Breast epithelium (tissue), 4 donors: ENCODE results near the gene PPARG. TPM values are rescaled to one million over a fixed set of nuclear protein-coding genes. Genes with fewer than 3 reads are reported as not detected.

Experiments
- DNase-seq, 2 donors: peaks; one replicate each; pipeline ENCODE4 v3.0.0-alpha.2; 2019; ENCODE audit warnings: low spot score in 2 of 2
- H3K27ac ChIP-seq, 2 donors: fragments of 200-600 bp; sonication (generic) in 1 of 2; one replicate each; pipeline ENCODE4 v1.5.1; 2016 to 2019; ENCODE audit warnings: mild to moderate bottlenecking in 1 of 2
- H3K27me3 ChIP-seq, 2 donors: fragments of 200-600 bp; sonication (generic) in 1 of 2; one replicate each; pipeline versions ENCODE4 v1.5.1 to v1.6.0; 2017 to 2019; ENCODE audit warnings: control low read depth in 1 of 2, mild to moderate bottlenecking in 1 of 2
- H3K36me3 ChIP-seq: fragments of 200-600 bp; one replicate; pipeline ENCODE4 v1.5.1; 2019
- H3K4me1 ChIP-seq, 2 donors: fragments of 200-600 bp; sonication (generic); one replicate each; pipeline ENCODE4 v1.5.1; 2016 to 2019; ENCODE audit warnings: control low read depth in 1 of 2
- H3K4me3 ChIP-seq, 3 donors: fragments of 200-600 bp; sonication (generic); 1 replicate in 2 of 3; 2 replicates in 1 of 3; pipeline ENCODE4 v1.5.1; 2016 to 2019; ENCODE audit warnings: mild to moderate bottlenecking in 3 of 3, moderate library complexity in 2 of 3
- H3K9me3 ChIP-seq, 2 donors: fragments of 200-600 bp; sonication (generic) in 1 of 2; one replicate each; pipeline ENCODE4 v1.5.1; 2016 to 2019; ENCODE audit warnings: control low read depth in 1 of 2
- POLR2A ChIP-seq: fragments of 450-650 bp; IDR thresholded peaks from one replicate; pipeline ENCODE4 v1.6.1; 2016; ENCODE audit warnings: antibody characterized with exemption, mild to moderate bottlenecking, moderate library complexity
- POLR2AphosphoS5 ChIP-seq, 3 donors: sonication (generic); formaldehyde crosslinking; IDR thresholded peaks; one replicate each; pipeline ENCODE4 v1.6.1; 2017; ENCODE audit warnings: antibody characterized with exemption in 3 of 3
- intact Hi-C: fragments of 100-400 bp; cut with DNase I; formaldehyde crosslinking; loops from one replicate; pipeline ENCODE4 v1.15.1; 2023; ENCODE audit warnings: low total_unique reads
- total RNA-seq, 3 donors: library from RNA; depleted of rRNA; stranded (reverse); fragments of >200 nt; gene quantifications; one replicate each; pipeline ENCODE4 v1.1.0, GENCODE V29; 2016
- TF ChIP-seq, protein P1 (sequence below), 3 donors: fragments of 450-650 bp; IDR thresholded peaks; one replicate each; pipeline ENCODE4 v1.5.1; 2016 to 2017; ENCODE audit warnings: antibody characterized with exemption in 3 of 3, mild to moderate bottlenecking in 3 of 3, moderate library complexity in 3 of 3

Gene PPARG
- total RNA-seq, 3 donors from 2014 or later = 44.2 to 359 (median 96.0) TPM

DNA sequence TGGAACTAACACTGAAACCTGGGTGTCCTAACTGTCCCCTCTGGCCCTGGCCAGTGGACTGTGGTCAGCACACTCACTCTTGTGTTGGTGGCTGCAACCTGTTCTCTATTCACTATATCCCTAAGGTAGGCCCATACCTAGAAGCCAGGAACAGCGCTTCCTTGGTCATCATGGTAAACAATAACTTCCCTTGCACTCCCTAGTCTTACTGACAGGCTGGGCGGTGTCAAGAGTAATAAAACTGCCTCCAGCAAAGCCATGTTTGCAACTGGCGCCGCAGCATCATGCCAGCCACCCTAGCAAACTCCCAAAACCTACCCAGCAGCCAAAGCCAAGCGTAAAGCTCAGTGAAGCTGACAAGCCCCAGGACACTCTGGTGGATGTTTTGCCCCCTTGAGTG lies 132.3 kb downstream of the PPARG start:
- Histone ChIP-seq H3K27me3 (no peaks in the 10 kb centered on the region), H3K36me3 (no peaks in the 10 kb centered on the region), H3K4me3 (no peak overlapping the region), H3K9me3 (no peaks in the 10 kb centered on the region), H3K4me1 (peaks cover 0 to 6% of the 10 kb centered on the region in 2 donors), H3K27ac (peak overlapping the region in 1 of 2 donors; percentile 46)
- intact Hi-C loops = loop anchor here (10.0 kb wide), 1 partner anchor 156 kb away; no protein-coding TSS in a partner anchor
- no peak for DNase-seq
- TF ChIP-seq POLR2A (no peak), POLR2AphosphoS5 (IDR thresholded peaks at IDR 0.05) (no peak)
- TF ChIP-seq, protein P1, sequence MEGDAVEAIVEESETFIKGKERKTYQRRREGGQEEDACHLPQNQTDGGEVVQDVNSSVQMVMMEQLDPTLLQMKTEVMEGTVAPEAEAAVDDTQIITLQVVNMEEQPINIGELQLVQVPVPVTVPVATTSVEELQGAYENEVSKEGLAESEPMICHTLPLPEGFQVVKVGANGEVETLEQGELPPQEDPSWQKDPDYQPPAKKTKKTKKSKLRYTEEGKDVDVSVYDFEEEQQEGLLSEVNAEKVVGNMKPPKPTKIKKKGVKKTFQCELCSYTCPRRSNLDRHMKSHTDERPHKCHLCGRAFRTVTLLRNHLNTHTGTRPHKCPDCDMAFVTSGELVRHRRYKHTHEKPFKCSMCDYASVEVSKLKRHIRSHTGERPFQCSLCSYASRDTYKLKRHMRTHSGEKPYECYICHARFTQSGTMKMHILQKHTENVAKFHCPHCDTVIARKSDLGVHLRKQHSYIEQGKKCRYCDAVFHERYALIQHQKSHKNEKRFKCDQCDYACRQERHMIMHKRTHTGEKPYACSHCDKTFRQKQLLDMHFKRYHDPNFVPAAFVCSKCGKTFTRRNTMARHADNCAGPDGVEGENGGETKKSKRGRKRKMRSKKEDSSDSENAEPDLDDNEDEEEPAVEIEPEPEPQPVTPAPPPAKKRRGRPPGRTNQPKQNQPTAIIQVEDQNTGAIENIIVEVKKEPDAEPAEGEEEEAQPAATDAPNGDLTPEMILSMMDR (IDR thresholded peaks at IDR 0.05) = no peak

DNA sequence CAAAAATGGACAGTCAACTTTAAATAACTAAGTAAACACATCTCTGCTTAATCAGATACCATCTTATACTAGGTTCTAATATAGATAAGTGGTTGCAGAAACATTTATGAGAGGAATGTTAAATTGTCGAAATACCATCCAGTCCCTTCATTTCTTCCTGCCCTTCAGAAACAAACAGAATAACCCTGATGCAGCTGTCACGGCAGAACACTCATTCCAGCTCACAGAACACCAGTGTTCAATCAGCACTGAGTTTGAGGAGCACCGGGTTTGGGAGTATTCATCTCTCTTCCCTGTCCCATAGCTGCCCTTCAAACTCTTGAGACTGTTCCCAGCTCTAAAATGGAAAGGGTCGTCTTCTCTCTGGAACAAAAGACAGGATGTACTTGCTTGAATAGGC lies 134.3 kb downstream of the PPARG start:
- TF ChIP-seq POLR2A = no peak
- no peak for DNase-seq

GRCh38 chr3:12423918-12424630 lies 135.2 kb downstream of the PPARG start:
- Histone ChIP-seq H3K9me3 (no peaks in the 10 kb centered on the region), H3K36me3 (no peaks in the 10 kb centered on the region), H3K4me1 (peaks cover 0 to 6% of the 10 kb centered on the region in 2 donors), H3K27me3 (no peaks in the 10 kb centered on the region), H3K27ac (no peak overlapping the region), H3K4me3 (no peak overlapping the region)
- no peak for DNase-seq
- TF ChIP-seq, protein P1 (IDR thresholded peaks at IDR 0.05) = no peak
- TF ChIP-seq POLR2AphosphoS5 (IDR thresholded peaks at IDR 0.05) = no peak
- TF ChIP-seq POLR2A = no peak
- intact Hi-C loops = loop anchor here (10.0 kb wide), 1 partner anchor 159 kb away; no protein-coding TSS in a partner anchor

More for the DNA sequence above, 134.3 kb downstream of the PPARG start:
- H3K4me1 ChIP-seq = peaks cover 0 to 6% of the 10 kb centered on the region in 2 donors
- no peaks in the 10 kb centered on the region for H3K36me3 ChIP-seq
- H3K27ac ChIP-seq = no peak overlapping the region
- no peak overlapping the region for H3K4me3 ChIP-seq
- no peaks in the 10 kb centered on the region for H3K27me3 ChIP-seq
- intact Hi-C loops = loop anchor here (10.0 kb wide), 1 partner anchor 158 kb away; no protein-coding TSS in a partner anchor
- no peaks in the 10 kb centered on the region for H3K9me3 ChIP-seq

GRCh38 chr3:12424635-12425319 lies 135.9 kb downstream of the PPARG start:
- no peak overlapping the region for H3K27ac ChIP-seq
- no peak overlapping the region for H3K4me3 ChIP-seq
- no peaks in the 10 kb centered on the region for H3K27me3 ChIP-seq
- TF ChIP-seq, protein P1 (IDR thresholded peaks at IDR 0.05) = no peak
- TF ChIP-seq POLR2A = no peak
- TF ChIP-seq POLR2AphosphoS5 (IDR thresholded peaks at IDR 0.05) = no peak
- no peaks in the 10 kb centered on the region for H3K9me3 ChIP-seq
- no peak for DNase-seq
- intact Hi-C loops = loop anchor here (10.0 kb wide), 1 partner anchor 160 kb away; no protein-coding TSS in a partner anchor
- no peaks in the 10 kb centered on the region for H3K36me3 ChIP-seq
- H3K4me1 ChIP-seq = peaks cover 0 to 6% of the 10 kb centered on the region in 2 donors

GRCh38 chr3:12425850-12426579 lies 137.1 kb downstream of the PPARG start:
- intact Hi-C loops = loop anchor here (10.0 kb wide), 1 partner anchor 161 kb away; no protein-coding TSS in a partner anchor
- no peak overlapping the region for H3K4me3 ChIP-seq
- H3K9me3 ChIP-seq = no peaks in the 10 kb centered on the region
- no peak for DNase-seq
- no peaks in the 10 kb centered on the region for H3K36me3 ChIP-seq
- H3K27ac ChIP-seq = no peak overlapping the region
- H3K27me3 ChIP-seq = no peaks in the 10 kb centered on the region
- peaks cover 0 to 2% of the 10 kb centered on the region in 2 donors for H3K4me1 ChIP-seq
- TF ChIP-seq POLR2A = no peak
- TF ChIP-seq, protein P1 (IDR thresholded peaks at IDR 0.05) = no peak
